Left forelimb (tissue), 1 donor: ENCODE data around the gene FGFR2.

Source experiments
- DNase-seq: peaks from one replicate; pipeline ENCODE4 v3.0.0-alpha.2; 2018; ENCODE audit warnings: low spot score

Gene FGFR2

DNA sequence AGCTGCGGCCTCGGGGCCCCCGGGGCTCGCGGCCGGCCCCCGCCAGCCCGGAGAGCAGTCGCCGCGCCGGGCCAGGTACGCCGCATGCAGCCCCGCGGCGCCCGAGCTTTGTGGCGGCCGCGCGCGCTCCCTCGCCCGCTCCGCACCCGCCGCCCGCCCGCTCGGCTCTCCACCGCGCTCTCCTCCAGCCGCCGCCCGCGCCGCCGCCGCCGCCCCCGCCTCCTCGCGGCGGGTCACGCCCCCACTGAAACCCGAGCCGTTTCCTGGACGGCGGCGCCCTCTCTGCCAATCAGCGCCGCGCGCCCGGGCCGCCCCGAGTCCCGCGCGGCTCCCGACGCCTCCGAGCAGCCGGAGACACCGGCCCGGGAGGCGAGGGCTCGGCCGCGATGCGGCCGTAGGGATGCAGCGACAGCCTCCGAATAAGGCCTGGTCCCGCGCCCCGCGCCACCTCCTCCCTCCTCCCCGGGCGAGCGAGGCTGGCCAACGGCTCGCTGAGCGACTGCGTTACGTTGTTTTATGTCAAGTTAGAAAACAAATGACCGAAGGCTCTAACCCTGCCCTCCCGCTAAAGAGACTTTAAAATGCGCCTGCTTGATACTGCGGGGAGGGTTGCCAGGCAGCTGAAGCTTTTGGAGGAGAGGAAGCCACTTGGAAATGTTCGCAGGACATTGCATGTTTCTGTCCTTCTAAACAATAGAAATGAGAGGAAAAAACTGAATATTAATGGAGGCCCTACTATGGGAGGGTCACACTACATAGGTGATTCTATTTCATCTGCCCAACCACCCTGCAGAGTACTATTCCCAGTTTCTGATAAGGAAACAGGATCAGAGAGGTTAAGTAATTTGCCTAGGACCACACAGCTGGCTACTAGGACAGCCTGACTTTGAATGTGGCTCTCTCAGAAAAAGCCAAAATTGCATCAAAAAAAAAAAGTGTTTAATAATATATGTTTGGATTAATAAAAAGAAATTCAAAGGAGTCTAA lies at the start of gene FGFR2:
TSS of gene FGFR2 (minus strand) at position 182 of the 987 bp plus-strand sequence. CDS start 4,627 bp downstream, outside the sequence.
- peak; percentile 88 for DNase-seq

GRCh38 chr10:121647401-121647800 lies 49.2 kb upstream of the FGFR2 start:
- no peak for DNase-seq

GRCh38 chr10:121645696-121646095 lies 47.5 kb upstream of the FGFR2 start:
- no peak for DNase-seq

DNA sequence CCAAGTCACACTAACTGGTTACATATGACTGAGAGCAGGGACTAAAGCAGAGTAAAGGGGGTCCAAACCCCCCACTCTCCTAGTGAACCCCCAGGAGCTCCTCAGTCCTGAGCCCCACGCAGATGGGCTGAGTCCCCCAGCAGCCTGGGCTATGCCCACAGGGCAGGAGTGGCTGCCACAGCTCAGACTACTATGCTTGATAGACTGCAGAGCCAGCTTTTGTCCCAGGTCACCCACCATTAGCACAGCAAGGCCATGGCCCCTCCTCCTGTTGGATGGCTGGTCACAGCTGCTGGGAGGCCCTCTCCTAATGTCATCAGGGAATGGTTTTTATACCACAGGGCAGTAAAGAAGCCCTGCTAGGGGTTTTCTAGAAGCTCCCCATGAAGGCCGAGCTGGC lies 46.3 kb upstream of the FGFR2 start:
- no peak for DNase-seq

DNA sequence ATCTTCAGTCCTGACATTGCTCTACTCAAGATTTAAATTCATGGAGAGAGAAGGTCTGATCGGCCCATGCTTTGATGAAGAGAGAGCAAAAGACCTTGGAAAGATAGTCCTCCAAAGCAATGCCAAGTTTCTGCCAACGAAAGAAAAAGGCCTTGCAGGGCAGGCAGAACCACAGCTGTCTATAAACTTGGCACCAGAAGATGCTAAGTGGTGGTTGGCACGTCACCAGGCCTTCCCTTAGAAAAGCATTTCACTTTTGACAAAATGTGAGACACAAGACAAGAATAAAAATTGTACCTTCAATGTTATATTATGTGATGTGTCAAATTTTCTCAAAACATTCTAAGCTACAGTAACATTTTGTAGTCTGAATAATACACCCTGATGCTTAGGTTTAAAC lies 42.0 kb upstream of the FGFR2 start:
- DNase-seq, result no peak

DNA sequence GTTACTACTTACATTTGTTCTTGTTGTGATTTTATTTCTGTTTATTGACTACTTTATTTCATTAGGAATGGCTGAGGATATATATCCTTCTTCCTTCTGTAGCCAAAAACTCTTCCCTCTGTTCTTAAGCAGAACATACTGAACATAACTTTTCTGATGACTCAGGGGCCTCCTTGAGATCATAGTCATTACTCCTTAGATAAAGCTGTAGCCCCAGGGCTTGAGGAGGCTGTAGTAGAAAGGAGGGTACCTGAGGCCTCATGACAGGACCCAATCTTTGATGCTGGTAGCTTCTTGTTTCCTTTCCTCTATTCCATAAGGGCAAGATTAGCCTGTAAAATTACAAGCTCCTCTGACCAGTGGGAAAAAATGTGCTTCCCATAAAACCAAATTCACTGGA lies 41.2 kb upstream of the FGFR2 start:
- no peak for DNase-seq

GRCh38 chr10:121637437-121637836 lies 39.2 kb upstream of the FGFR2 start:
- no peak for DNase-seq

DNA sequence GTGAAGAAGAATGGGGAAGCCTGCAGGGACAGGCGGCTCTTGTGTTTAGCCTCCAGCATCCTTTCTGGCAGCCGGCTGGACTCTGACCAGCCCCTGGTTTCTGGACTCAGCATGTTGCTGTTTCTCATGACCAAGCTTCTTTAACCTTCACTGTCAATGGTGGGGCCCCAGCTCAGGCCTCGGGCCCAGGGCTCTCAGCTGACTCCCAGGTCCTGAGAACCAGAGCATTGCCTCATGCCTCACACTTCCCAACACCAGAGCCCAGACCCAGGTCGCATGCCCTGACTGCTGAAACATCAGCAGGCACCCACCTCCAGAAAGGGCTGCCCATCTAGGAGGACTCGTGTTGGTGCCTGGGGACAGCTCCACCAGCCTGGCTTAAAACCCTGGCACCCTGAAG lies 34.8 kb upstream of the FGFR2 start:
- DNase-seq, result no peak

GRCh38 chr10:121631365-121632029 lies 33.3 kb upstream of the FGFR2 start:
- DNase-seq, result no peak

GRCh38 chr10:121628859-121629258 lies 30.6 kb upstream of the FGFR2 start:
- DNase-seq, result no peak

GRCh38 chr10:121627876-121628581 lies 29.8 kb upstream of the FGFR2 start:
- no peak for DNase-seq

DNA sequence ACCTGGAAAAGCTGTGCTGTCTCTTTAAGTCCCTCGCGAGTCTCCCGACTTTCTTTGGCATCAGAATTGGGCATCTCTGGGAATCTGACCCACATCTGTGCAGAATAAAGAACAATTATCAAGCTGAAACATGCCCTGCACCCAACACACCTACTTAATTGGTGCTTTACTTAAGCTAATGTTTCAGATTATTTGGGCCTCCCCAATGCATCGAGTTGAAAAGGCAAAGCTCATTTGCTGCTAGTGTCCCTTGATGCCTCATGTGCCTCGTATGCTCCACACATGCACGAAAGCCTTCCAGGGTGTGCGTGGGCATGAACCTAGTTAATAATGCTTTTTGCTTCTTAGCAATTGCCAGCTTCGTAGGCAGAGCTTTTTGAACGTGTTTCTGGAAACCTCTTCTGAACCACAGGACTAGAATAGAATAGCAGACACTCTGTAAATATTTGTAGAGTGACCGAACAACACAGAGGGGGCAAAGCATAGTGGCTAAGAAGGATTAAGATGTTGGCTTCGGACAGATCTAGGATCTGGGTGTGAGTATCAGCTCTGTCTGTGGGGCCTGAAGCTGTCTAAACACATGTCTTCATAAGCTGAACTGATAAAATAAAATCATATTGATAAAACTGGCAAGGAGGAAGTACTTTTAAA lies 26.7 kb upstream of the FGFR2 start:
- DNase-seq, result no peak

- DNase-seq, result no peak
Observed at GRCh38 chr10:121618906-121619305, 20.7 kb upstream of the FGFR2 start.

GRCh38 chr10:121617176-121617575 lies 18.9 kb upstream of the FGFR2 start:
- no peak for DNase-seq

GRCh38 chr10:121616291-121616690 lies 18.0 kb upstream of the FGFR2 start:
- no peak for DNase-seq

GRCh38 chr10:121615836-121616235 lies 17.6 kb upstream of the FGFR2 start:
- no peak for DNase-seq

GRCh38 chr10:121615435-121615793 lies 17.2 kb upstream of the FGFR2 start:
- peak; percentile 78 for DNase-seq

- no peak for DNase-seq
Observed at GRCh38 chr10:121614613-121615434, 16.6 kb upstream of the FGFR2 start.

DNA sequence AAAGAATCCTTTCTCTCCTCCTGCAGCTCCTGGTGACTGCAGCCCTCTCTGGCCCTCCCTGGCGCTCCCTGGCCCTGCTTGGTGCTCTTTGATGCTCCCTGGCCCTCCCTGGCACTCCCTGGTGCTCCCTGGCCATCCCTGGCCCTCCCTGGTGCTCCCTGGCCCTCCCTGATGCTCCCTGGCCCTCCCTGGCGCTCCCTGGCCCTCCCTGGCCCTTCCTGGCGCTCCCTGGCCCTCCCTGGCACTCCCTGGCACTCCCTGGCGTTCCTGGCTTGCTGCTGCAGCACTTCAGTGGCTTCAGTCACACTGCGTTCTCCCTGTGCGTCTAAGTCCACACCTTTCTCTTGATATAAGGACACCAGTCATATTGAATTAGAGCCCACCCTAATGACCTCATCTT lies 15.2 kb upstream of the FGFR2 start:
- DNase-seq, result no peak

DNA sequence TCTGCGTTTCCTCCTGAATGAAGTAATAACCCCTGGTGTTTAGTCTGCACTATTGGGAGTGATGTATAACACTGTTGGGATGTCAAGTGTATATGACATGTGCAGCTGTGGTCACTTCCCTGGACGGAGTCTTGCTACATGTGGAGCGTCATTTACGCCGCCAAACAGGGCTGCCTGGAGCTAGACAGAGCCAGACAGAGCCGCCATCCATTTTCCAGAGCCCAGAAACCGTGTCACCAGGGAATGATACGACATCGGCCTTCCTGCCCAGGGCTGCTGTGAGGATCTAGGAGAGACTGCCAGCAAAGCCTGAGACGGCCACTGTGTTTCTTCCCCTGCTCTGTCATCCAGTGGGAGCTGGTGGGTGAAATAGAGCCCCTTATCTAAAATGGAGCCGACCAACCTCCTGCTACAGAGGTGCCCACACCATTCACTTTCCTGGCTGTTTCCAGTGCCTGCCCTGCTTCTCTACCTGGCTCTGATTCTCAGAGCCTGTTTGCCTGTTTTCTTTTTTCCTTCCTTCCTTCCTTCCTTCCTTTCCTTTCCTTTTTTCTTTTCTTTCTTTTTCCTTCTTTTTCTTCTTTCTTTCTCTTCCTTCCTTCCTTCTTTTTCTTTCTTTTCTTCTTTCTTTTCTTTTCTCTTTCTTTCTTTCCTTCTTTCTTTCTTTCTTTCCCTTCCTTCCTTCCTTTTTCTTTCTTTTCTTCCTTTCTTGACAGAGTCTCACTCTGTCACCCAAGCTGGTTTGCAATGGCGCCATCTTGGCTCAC lies 13.3 kb upstream of the FGFR2 start:
- no peak for DNase-seq
